ENCODE measurements around the gene BICDL1.

The BICDL1 gene

DNA sequence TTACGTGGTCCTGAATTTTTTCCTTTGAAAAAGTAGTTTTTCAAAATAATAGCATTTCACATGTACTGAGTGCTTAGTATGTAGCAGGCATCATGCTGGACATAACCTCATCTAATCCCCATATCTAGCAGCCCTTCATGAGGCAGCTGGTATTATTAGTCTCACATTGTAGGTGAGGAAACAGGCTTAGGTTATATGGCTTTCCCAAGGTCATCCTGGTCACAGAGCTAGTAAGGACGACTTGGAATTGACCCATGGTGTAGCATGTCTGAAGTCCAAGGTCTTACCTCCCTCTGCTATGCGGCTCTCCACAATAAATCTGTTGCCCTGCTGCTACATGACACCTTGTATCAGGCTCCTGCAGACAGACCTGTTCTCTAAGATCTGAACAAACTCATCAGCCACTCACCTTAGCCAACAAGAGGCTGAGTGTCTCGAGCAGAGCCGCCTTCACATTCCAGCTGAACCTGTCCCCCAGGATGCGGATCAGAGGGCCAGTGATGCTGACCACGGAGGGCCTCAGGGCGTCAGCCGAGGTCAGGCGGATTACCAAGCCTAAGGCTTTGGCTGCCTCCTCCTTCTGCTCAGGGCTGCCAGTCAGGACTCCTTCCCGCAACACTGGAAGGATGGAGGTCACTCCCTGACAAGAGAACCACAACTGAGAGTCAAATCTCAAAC lies 147.2 kb downstream of the BICDL1 start:
- TF ChIP-seq PRDM4 (tag by site-specific recombination; IDR thresholded peaks at IDR 0.05): no peak
- peaks cover 46 to 98% of the 10 kb centered on the region in 2 experiments for H3K36me3 ChIP-seq (ENCODE audit: control insufficient read depth in 2 of 2, insufficient read depth in 1 of 2, low read length in 2 of 2)
- ChIA-PET CTCF (interaction anchor here (0.6 to 0.7 kb wide), 2 partner anchors 17 to 18 kb away, joined by 3 read pairs; no protein-coding TSS in a partner anchor), POLR2A (interaction anchor here (1.7 kb wide), 1 partner anchor 65 kb away, joined by 8 read pairs; the partner anchor contains the start of gene RPLP0)
- H3K27ac ChIP-seq (ENCODE audit: extremely low read depth, low read depth, low read length): no peak overlapping the region
- no peak overlapping the region for H3K4me3 ChIP-seq (ENCODE audit: low read depth, low read length)
- H3K9me3 ChIP-seq (ENCODE audit: control insufficient read depth, insufficient read depth, low read depth, low read length): no peaks in the 10 kb centered on the region
- H3K4me1 ChIP-seq (ENCODE audit: control insufficient read depth, insufficient read depth, low read length): no peaks in the 10 kb centered on the region

DNA sequence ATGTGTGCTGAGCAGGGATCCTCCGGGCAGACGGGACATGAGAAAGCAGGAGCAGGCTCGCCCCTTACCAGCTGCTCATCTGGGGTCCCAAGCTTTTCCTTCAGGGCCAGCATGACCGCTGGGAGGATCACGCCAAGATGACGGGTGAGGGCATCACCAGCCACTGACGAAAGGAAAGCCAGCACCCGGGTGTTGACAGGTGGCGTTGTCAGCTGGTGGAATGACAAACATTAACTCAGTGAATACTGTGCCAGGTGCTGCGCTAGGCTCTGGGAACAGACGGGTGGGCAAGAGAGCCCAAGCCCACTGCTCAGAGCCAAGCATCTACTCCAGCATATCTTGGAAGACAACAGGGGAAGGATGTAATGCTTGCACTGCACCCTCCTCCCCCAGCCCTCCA lies 148.8 kb downstream of the BICDL1 start:
- H3K36me3 ChIP-seq (ENCODE audit: control insufficient read depth in 2 of 2, insufficient read depth in 1 of 2, low read length in 2 of 2): peaks cover 50 to 98% of the 10 kb centered on the region in 2 experiments
- no peak overlapping the region for H3K27ac ChIP-seq (ENCODE audit: extremely low read depth, low read depth, low read length)
- TF ChIP-seq, protein P1, sequence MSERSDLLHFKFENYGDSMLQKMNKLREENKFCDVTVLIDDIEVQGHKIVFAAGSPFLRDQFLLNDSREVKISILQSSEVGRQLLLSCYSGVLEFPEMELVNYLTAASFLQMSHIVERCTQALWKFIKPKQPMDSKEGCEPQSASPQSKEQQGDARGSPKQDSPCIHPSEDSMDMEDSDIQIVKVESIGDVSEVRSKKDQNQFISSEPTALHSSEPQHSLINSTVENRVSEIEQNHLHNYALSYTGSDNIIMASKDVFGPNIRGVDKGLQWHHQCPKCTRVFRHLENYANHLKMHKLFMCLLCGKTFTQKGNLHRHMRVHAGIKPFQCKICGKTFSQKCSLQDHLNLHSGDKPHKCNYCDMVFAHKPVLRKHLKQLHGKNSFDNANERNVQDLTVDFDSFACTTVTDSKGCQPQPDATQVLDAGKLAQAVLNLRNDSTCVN (tag by site-specific recombination; optimal IDR thresholded peaks at IDR 0.05): no peak
- TF ChIP-seq, protein P2, sequence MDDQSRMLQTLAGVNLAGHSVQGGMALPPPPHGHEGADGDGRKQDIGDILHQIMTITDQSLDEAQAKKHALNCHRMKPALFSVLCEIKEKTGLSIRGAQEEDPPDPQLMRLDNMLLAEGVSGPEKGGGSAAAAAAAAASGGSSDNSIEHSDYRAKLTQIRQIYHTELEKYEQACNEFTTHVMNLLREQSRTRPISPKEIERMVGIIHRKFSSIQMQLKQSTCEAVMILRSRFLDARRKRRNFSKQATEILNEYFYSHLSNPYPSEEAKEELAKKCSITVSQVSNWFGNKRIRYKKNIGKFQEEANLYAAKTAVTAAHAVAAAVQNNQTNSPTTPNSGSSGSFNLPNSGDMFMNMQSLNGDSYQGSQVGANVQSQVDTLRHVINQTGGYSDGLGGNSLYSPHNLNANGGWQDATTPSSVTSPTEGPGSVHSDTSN (CRISPR knock-in tag; IDR thresholded peaks at IDR 0.05): no peak
- TF ChIP-seq SCRT1 (tag by site-specific recombination; IDR thresholded peaks at IDR 0.05; ENCODE audit: borderline replicate concordance): no peak
- no peak for TF ChIP-seq ZFP69B (tag by site-specific recombination; IDR thresholded peaks at IDR 0.05)
- TF ChIP-seq ZNF521 (tag by site-specific recombination; IDR thresholded peaks at IDR 0.05): no peak
- no peak for TF ChIP-seq ZNF292 (tag by site-specific recombination; IDR thresholded peaks at IDR 0.05; ENCODE audit: borderline replicate concordance, low read depth)
- TF ChIP-seq ZBTB7A (tag by site-specific recombination; IDR thresholded peaks at IDR 0.05; ENCODE audit: low read depth): no peak
- TF ChIP-seq HOXC10 (CRISPR knock-in tag; IDR thresholded peaks at IDR 0.05): no peak
- TF ChIP-seq ZNF248 (tag by site-specific recombination; IDR thresholded peaks at IDR 0.05): no peak
- no peak for TF ChIP-seq ZNF18 (tag by site-specific recombination; IDR thresholded peaks at IDR 0.05)
- no peak for TF ChIP-seq ZBTB48 (tag by site-specific recombination; IDR thresholded peaks at IDR 0.05)
- no peak for TF ChIP-seq ZNF555 (tag by site-specific recombination; conservative IDR thresholded peaks at IDR 0.05)
- no peak for TF ChIP-seq ZNF530 (tag by site-specific recombination; IDR thresholded peaks at IDR 0.05; ENCODE audit: low read depth)
- H3K9me3 ChIP-seq (ENCODE audit: control insufficient read depth, insufficient read depth, low read depth, low read length): no peaks in the 10 kb centered on the region
- H3K4me1 ChIP-seq (ENCODE audit: control insufficient read depth, insufficient read depth, low read length): no peaks in the 10 kb centered on the region
- ChIA-PET POLR2A (interaction anchor here (1.7 kb wide), 1 partner anchor 63 kb away, joined by 8 read pairs; the partner anchor contains the start of gene RPLP0), CTCF (no interaction called here)
- no peak overlapping the region for H3K4me3 ChIP-seq (ENCODE audit: low read depth, low read length)

DNA sequence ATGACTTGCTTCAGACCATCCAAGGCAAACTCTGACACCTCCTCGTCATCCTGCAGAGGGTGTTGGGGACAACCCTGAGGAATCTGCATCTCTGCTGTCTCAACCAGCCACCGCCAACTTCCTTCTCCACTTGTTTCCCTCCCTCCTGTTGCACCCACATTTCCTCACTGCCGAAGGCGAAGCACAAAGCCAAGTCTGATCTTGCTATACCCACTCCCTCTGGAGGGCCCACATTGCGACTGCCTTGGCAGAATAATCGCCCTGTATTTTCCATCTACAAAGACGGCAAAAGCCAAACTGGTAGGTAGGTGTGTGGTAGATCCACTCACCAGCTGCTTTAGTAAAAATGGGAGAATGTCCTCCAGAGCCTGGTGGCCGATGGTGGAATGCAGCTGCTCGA lies 149.3 kb downstream of the BICDL1 start:
- peaks cover 55 to 97% of the 10 kb centered on the region in 2 experiments for H3K36me3 ChIP-seq (ENCODE audit: control insufficient read depth in 2 of 2, insufficient read depth in 1 of 2, low read length in 2 of 2)
- CTCF ChIA-PET: no interaction called here
- H3K4me3 ChIP-seq (ENCODE audit: low read depth, low read length): no peak overlapping the region
- TF ChIP-seq SCRT2 (tag by site-specific recombination; IDR thresholded peaks at IDR 0.05) (0 out of 2 replicates have a peak, but pooled peaks have one; percentile 8), ZNF266 (tag by site-specific recombination; IDR thresholded peaks at IDR 0.05; ENCODE audit: low read depth) (no peak)
- POLR2A ChIA-PET: no interaction called here
- H3K4me1 ChIP-seq (ENCODE audit: control insufficient read depth, insufficient read depth, low read length): no peaks in the 10 kb centered on the region
- H3K27ac ChIP-seq (ENCODE audit: extremely low read depth, low read depth, low read length): no peak overlapping the region
- no peaks in the 10 kb centered on the region for H3K9me3 ChIP-seq (ENCODE audit: control insufficient read depth, insufficient read depth, low read depth, low read length)
